Activated T-helper 17 cell treated with anti-CD3 and anti-CD28 coated beads, Interleukin-2, amount 50 U/mL, for 72 hours (primary cell): Measurements from ENCODE around the gene SRD5A1. TPM values are rescaled to one million over a fixed set of nuclear protein-coding genes. Genes with fewer than 3 reads are reported as not detected.
A peak's percentile ranks its signal among the peaks of the same experiment; 100 is the strongest.

Source experiments
- ATAC-seq: fragments of 150-1000 bp; cut with Tn5 transposase; replicated peaks from 2 replicates; pipeline ENCODE4 v1.10.0; 2021; ENCODE audit warnings: mild to moderate bottlenecking, moderate library complexity
- H3K27ac Mint-ChIP-seq: one replicate; pipeline ENCODE4 v1.8.0; 2022; ENCODE audit warnings: mixed read lengths
- H3K27me3 Mint-ChIP-seq: one replicate; pipeline ENCODE4 v1.8.0; 2022; ENCODE audit warnings: mixed read lengths
- H3K36me3 Mint-ChIP-seq: one replicate; pipeline ENCODE4 v1.8.0; 2022; ENCODE audit warnings: low read depth, mild to moderate bottlenecking, mixed read lengths
- H3K4me1 Mint-ChIP-seq: one replicate; pipeline ENCODE4 v1.8.0; 2022; ENCODE audit warnings: mixed read lengths
- H3K4me3 Mint-ChIP-seq: one replicate; pipeline ENCODE4 v1.8.0; 2022; ENCODE audit warnings: mild to moderate bottlenecking, mixed read lengths
- H3K9me3 Mint-ChIP-seq: one replicate; pipeline ENCODE4 v1.8.0; 2022; ENCODE audit warnings: mixed read lengths
- total RNA-seq, 2 donors: library from RNA; stranded (reverse); gene quantifications; one replicate each; pipeline ENCODE4 v1.2.3, GENCODE V29; 2022

Gene SRD5A1
- total RNA-seq, 2 donors from 2014 or later: 8.3 to 10.0 TPM

DNA sequence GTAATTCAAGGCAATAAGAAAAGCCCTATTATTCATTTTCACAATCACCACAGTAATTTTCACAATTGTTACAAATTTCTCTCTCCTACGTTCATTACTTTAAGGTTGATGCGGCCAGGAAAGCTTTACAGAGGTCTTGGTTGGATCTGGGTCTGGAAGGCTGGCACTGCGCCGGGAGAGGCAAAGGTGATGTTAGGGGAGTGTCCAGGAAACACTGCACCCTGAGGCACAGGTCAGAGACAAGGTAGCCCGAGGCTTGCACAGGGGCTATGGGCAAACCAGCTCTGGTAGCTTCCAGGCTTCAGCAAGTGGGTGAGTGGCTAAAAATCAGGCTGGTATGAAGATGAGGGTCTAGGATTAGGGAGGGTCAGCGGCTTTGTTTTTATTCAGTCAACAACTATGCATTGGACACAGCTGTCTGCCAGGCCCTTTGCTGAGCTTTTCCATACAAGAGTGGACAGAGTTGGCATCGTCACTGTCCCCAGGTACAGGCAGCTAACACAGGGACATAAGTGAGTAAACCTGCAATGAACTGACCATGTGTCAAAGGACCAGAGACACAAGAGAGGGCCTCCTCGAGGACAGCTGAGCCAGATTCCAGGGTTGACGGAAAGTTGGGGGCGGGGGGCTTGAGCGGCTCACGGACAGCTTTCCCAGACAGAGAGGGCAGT, 67.6 kb downstream of the SRD5A1 start:
- peaks cover 11% of the 10 kb centered on the region for H3K4me1 Mint-ChIP-seq
- H3K4me3 Mint-ChIP-seq: no peak overlapping the region
- no peaks in the 10 kb centered on the region for H3K9me3 Mint-ChIP-seq
- no peak overlapping the region for H3K27ac Mint-ChIP-seq
- H3K27me3 Mint-ChIP-seq: peaks cover 30% of the 10 kb centered on the region
- no peaks in the 10 kb centered on the region for H3K36me3 Mint-ChIP-seq
- no peak for ATAC-seq

GRCh38 chr5:6701491-6701890, 68.3 kb downstream of the SRD5A1 start:
- H3K9me3 Mint-ChIP-seq: no peaks in the 10 kb centered on the region
- no peak overlapping the region for H3K27ac Mint-ChIP-seq
- no peak for ATAC-seq
- H3K27me3 Mint-ChIP-seq: peaks cover 28% of the 10 kb centered on the region
- peaks cover 11% of the 10 kb centered on the region for H3K4me1 Mint-ChIP-seq
- no peak overlapping the region for H3K4me3 Mint-ChIP-seq
- H3K36me3 Mint-ChIP-seq: no peaks in the 10 kb centered on the region

DNA sequence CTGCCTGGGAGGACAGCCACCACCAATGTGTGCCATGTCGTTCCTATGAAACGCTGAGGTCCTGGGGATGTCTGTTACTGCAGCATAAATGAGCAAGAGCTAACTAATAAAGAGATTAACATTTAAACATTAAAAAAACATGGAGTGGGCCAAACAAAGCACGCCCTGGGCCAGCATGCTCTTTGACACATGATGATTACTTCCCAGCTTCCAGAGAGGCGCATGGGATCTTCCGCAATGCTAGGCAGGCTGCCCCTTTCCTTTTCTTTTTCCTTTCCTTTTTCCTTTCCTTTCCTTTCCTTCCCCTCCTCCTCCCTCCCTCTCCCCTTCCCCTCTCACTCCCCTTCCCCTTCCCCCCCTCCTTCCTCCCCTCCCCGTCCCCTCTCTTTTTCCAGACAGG, 69.4 kb downstream of the SRD5A1 start:
- no peak for ATAC-seq
- H3K4me3 Mint-ChIP-seq: no peak overlapping the region
- no peaks in the 10 kb centered on the region for H3K36me3 Mint-ChIP-seq
- H3K4me1 Mint-ChIP-seq: peaks cover 11% of the 10 kb centered on the region
- H3K9me3 Mint-ChIP-seq: no peaks in the 10 kb centered on the region
- H3K27ac Mint-ChIP-seq: no peak overlapping the region
- H3K27me3 Mint-ChIP-seq: peaks cover 17% of the 10 kb centered on the region

- peaks cover 11% of the 10 kb centered on the region for H3K4me1 Mint-ChIP-seq
- no peak for ATAC-seq
- H3K27me3 Mint-ChIP-seq: peaks cover 17% of the 10 kb centered on the region
- H3K4me3 Mint-ChIP-seq: no peak overlapping the region
- H3K36me3 Mint-ChIP-seq: no peaks in the 10 kb centered on the region
- H3K27ac Mint-ChIP-seq: no peak overlapping the region
- no peaks in the 10 kb centered on the region for H3K9me3 Mint-ChIP-seq
These were observed 70.6 kb downstream of the SRD5A1 start for GRCh38 chr5:6703806-6704205.

DNA sequence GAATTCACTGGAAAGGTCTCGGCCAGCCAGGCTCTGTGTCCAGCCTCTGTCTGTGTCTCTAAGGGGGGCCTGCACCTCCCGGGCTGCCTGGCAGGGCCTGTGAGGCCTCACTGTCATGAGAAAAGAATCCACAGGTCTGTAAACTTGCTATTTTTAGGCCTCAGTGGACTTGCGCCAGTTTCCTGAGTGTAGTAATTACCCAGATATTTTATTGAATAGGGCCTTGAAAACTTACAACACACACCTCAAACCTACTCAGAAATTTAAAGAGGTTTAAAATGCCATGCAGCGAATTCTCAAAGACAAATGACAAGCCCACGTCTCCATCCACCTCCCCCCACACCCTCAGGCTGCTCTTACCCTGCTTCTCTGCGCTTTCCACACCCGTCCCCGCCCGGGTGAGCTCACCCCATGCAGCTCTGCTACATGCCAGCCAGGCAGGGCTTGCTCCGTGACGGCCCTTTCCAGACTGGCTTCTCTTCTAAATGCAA, 71.2 kb downstream of the SRD5A1 start:
- Mint-ChIP-seq H3K36me3 (no peaks in the 10 kb centered on the region), H3K9me3 (no peaks in the 10 kb centered on the region), H3K4me3 (no peak overlapping the region), H3K4me1 (peaks cover 11% of the 10 kb centered on the region), H3K27me3 (peaks cover 14% of the 10 kb centered on the region), H3K27ac (peak overlapping the region; percentile 56)
- no peak for ATAC-seq

- peaks cover 11% of the 10 kb centered on the region for H3K4me1 Mint-ChIP-seq
- no peaks in the 10 kb centered on the region for H3K36me3 Mint-ChIP-seq
- no peaks in the 10 kb centered on the region for H3K9me3 Mint-ChIP-seq
- H3K27me3 Mint-ChIP-seq: peaks cover 10% of the 10 kb centered on the region
- no peak overlapping the region for H3K27ac Mint-ChIP-seq
- peak; percentile 69 for ATAC-seq
- H3K4me3 Mint-ChIP-seq: peak overlapping the region; percentile 15
These were observed 71.8 kb downstream of the SRD5A1 start for GRCh38 chr5:6705088-6705487.

DNA sequence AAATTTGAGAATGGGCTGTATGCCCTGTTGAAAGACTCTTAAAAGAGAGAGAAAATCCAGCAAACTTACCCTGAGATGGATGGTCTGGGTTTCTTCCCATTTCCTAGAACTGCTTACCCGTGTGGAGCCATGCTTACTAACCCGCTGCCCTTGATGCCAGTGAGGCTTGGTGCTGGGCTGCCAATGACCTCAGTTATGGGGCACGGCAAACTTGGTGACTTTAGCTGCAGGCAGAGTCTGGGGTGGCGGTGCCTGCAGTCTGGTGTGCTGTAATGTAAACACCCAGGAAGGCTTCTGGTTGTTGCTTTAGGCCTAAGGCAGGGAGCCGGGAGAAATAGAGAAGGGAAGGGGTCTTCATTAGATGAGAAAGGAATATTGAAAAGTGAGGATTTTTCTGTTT, 72.7 kb downstream of the SRD5A1 start:
- no peak overlapping the region for H3K27ac Mint-ChIP-seq
- H3K4me1 Mint-ChIP-seq: peaks cover 11% of the 10 kb centered on the region
- no peak overlapping the region for H3K4me3 Mint-ChIP-seq
- no peaks in the 10 kb centered on the region for H3K36me3 Mint-ChIP-seq
- peaks cover 2% of the 10 kb centered on the region for H3K27me3 Mint-ChIP-seq
- no peaks in the 10 kb centered on the region for H3K9me3 Mint-ChIP-seq
- ATAC-seq: no peak

GRCh38 chr5:6707852-6708251, 74.6 kb downstream of the SRD5A1 start:
- Mint-ChIP-seq H3K27ac (no peak overlapping the region), H3K4me1 (peaks cover 19% of the 10 kb centered on the region), H3K4me3 (no peak overlapping the region), H3K36me3 (no peaks in the 10 kb centered on the region), H3K9me3 (no peaks in the 10 kb centered on the region), H3K27me3 (no peaks in the 10 kb centered on the region)
- no peak for ATAC-seq

DNA sequence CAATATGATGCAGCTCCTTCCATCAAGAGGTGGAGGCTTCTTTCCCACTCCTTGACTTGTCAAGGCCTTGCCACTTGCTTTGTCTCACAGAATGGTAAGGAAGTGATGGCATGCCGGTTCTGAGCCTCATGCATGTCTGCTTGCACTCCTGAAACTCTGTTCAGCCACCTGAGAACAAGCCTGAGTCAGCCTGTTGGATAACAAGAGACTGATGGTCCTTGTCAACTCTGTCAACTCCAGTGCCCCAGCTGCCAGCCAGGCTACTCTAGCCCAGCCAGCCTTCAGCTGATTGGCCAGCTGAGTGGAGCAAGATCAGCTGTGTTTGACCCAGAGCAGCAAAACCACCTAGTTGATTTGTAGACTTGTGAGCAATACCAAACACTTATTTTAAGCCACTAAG, 75.6 kb downstream of the SRD5A1 start:
- H3K27me3 Mint-ChIP-seq: no peaks in the 10 kb centered on the region
- H3K9me3 Mint-ChIP-seq: no peaks in the 10 kb centered on the region
- no peak overlapping the region for H3K27ac Mint-ChIP-seq
- no peak for ATAC-seq
- H3K4me1 Mint-ChIP-seq: peaks cover 19% of the 10 kb centered on the region
- no peaks in the 10 kb centered on the region for H3K36me3 Mint-ChIP-seq
- H3K4me3 Mint-ChIP-seq: no peak overlapping the region

DNA sequence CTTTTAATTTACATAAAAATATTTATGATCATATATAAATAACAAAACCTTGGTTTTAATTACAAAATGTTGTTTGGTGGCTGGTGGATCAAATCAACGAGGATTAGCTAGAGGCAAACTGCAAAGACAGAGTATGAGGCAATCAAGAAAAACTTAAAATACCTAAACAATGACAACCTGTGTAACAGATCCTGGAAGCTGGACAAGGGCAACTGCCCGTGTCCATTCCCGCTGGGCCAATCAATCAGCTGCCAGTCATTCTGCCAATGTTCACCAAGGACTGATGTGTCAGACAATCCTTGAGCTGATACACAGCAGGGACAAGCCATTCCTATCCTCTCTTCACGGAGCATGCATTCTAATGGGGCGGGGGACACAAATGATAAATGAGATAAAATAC, 76.8 kb downstream of the SRD5A1 start:
- Mint-ChIP-seq H3K27me3 (no peaks in the 10 kb centered on the region), H3K4me1 (peaks cover 13% of the 10 kb centered on the region), H3K4me3 (peak overlapping the region; percentile 89), H3K9me3 (no peaks in the 10 kb centered on the region), H3K27ac (no peak overlapping the region), H3K36me3 (peaks cover 5% of the 10 kb centered on the region)
- no peak for ATAC-seq

GRCh38 chr5:6710551-6711318, 77.5 kb downstream of the SRD5A1 start:
- no peak for ATAC-seq
- peaks cover 10% of the 10 kb centered on the region for H3K4me1 Mint-ChIP-seq
- peak overlapping the region; percentile 85 for H3K27ac Mint-ChIP-seq
- no peaks in the 10 kb centered on the region for H3K27me3 Mint-ChIP-seq
- H3K4me3 Mint-ChIP-seq: peak overlapping the region; percentile 89
- peaks cover 12% of the 10 kb centered on the region for H3K36me3 Mint-ChIP-seq
- H3K9me3 Mint-ChIP-seq: no peaks in the 10 kb centered on the region

DNA sequence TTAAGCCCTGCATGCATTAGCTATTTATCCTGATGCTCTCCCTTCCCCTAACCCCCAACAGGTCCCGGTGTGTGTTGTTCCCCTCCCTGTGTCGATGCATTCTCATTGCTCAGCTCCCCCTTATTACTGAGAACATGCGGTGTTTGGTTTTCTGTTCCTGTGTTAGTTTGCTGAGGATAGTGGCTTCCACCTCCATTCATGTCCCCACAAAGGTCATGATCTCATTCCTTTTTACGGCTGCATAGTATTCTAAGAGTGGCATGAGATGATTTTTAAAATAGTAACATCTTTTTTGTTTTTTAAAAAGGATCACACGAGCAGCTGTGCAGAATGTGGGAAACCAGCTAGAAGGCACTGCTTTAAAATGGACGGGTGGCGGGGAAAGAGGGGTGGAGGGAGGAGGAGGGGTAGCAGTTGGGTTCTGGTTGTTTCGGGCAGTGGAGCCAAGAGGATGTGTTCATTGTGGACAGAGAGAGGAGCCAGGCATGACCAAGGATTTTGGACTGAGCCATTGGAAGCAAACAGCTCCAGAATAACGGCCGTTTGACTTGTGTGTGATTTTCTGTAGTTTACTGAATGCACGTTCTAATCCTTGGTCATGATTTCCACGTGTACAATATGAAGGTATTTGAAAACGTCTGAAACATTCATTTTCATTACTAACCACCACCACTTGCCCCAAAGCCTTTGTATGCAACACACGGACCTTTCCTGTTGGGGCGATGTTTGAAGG, 78.3 kb downstream of the SRD5A1 start:
- Mint-ChIP-seq H3K36me3 (peaks cover 20% of the 10 kb centered on the region), H3K4me1 (peaks cover 18% of the 10 kb centered on the region), H3K27me3 (no peaks in the 10 kb centered on the region), H3K4me3 (peak overlapping the region; percentile 89), H3K9me3 (no peaks in the 10 kb centered on the region), H3K27ac (peak overlapping the region; percentile 85)
- ATAC-seq: no peak

DNA sequence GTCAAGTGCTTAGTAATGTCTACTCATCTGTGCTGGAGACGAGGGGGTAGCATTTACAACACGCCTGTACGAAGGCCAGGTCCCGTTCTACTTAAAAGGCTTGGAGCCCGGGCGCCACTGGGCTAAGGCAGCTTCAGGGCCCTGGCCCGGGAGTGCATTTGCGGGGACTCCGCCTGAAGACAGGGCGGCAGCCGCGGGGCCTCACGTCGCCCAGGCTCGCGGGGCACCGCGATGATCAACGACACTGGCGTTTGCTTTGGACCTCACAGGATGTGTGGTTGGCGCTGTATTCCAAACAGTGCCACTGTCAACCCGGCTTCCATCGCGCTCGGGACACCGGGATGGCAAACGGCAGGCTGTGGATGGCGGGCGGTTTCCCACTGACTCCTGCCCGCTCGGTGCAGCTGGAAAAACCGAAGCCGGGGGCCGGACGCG, 78.9 kb downstream of the SRD5A1 start:
- Mint-ChIP-seq H3K27me3 (no peaks in the 10 kb centered on the region), H3K4me1 (peaks cover 22% of the 10 kb centered on the region), H3K4me3 (peak overlapping the region; percentile 89), H3K36me3 (peaks cover 26% of the 10 kb centered on the region), H3K9me3 (no peaks in the 10 kb centered on the region), H3K27ac (peak overlapping the region; percentile 85)
- ATAC-seq: peak; percentile 23

DNA sequence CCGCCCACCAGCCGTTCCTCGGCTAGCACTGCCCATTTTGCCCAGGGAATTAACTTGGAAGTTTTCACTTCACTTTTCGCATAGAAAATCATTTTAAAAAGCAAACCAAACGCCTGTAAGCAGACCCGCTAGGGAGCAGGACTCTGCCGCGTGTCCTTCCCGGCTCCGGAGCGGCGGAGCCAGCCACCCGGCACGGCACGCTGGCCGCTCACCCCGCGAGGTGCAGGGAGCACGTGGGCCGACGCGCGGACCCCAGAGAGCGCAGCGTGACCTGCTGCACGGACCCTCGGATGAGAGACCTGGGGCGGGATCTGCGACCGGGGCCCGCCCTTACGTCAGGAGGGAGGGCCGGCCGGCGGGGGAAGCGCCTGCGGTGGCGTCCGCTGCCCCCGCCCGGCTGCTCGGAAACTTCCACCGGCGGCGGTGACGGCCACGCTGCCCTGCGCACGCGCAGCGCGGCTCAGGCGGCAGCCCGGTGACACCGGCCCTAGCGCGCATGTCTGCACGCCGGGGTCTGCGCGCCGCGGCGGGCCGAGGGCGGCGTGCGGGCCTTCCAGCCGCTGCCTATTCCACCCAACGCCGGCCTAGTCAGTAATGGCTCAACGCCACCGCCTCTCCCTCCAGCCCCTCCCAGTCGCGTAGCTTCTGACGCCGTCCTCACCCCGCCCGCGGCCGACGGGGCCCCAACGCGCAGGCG, 79.5 kb downstream of the SRD5A1 start:
- Mint-ChIP-seq H3K4me3 (peak overlapping the region; percentile 89), H3K9me3 (no peaks in the 10 kb centered on the region), H3K27me3 (no peaks in the 10 kb centered on the region), H3K27ac (peak overlapping the region; percentile 85), H3K36me3 (peaks cover 32% of the 10 kb centered on the region), H3K4me1 (peaks cover 28% of the 10 kb centered on the region)
- ATAC-seq: peak; percentile 83
